HG03103 (cell line): ENCODE measurements around the gene GPR183.

Source experiments
- ATAC-seq: cut with Tn5 transposase; IDR thresholded peaks from one replicate; pipeline ENCODE4 v1.9.1; 2021; ENCODE audit warnings: low read depth; ENCODE audit not compliant: unreplicated experiment

GPR183 gene

DNA sequence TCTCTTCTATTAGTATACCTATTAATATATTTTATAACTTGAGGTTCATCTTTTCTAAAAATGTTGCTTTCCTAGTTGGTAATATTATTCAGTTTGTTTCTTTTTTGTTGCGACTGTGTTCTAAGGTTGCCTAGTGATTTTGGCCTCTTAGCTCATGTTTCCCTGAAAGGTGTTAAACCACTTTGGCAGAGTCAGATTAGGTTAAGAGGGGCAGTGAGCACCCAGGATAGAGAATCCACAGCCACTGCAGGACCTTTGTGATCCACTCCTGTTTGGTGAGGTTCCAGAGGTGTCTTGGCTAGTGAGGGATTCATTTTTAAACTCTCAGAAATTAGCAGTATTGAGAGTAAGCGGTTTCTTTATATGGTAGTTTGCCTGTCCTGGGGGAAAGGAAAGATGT lies 34.1 kb downstream of the GPR183 start:
- no peak for ATAC-seq

DNA sequence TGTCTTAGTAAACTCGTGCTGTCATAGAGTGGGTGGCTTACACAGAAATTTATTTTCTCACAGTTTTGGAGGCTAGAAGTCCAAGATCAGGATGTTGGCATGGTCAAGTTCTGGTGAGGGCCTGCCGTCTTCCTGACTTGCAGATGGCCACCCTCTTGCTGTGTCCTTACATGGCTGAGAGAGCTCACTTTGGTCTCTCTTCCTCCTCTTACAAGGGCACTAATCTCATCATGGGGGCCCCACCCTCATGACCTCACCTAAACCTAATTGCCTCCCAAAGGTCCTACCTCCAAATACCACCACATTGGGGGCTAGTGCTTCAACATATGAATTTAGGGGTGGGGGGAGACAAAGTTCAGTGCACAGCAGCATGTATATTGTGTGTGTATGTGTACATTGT lies 34.7 kb downstream of the GPR183 start:
- ATAC-seq, result no peak

GRCh38 chr13:99271249-99271648 lies 36.0 kb downstream of the GPR183 start:
- no peak for ATAC-seq

DNA sequence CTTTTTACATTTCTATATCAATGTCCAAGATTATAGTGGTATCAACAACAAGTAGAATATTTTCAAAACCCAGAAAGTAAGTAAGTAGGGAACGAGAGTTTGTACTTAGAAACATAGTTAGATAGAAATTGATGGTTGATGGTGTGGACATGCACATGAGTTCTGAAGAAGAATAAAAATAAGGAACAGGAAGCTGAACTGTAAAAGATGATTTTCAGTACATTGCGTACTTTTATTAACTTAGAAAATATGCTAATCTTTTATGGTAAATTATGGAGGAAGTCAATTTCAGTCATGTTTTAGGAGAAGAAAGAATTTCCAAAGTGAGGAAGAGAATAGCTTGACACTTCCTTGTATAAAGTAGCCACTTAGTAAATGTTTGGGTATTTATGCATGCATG lies 36.7 kb downstream of the GPR183 start:
- ATAC-seq, result no peak

DNA sequence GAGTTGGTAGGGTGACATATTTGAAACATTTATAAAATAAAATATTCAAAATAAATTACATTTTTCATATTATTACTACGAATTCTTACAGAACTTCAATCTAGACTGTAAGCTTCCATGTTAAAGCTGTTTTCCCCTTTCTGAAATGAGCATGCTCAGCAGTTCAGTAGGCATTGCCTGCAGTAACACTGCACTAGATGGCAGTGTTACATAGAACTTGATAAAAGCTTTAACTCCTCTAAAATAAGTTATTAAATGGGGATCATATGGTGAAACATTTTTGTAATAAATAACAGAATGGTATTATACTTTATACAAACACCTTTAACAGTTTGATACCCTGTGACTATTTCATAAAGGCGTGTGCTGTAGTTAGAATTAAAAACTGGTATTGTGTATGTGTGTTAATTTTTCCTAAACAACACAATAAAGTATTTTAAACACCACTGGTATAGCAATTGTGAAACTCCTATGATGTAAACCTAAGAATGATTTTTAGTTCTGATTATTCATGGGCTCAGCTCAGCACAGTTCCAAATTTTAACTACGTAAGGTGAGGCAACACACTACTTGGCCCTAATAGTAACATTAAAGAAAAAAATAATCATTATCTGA lies 37.5 kb downstream of the GPR183 start:
- peak; percentile 64 for ATAC-seq

DNA sequence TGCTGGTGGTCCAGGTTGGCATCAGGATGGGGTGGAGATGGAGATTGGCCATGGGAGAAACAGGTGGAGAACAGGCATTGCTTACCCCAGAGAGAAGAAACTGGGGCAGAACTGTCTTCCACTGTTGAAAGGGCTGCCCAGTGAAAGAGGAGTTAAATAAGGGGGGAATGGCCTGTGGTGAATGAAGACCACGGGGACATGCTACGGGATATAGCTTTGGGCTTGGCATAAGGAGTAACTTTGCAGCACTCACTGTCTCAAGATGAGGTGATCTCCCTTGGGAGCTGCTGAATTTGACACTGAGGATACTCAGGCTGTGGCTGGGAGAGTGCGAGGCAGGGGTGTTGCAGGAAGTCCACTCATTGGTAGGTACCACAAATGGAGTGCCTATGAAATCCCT lies 38.4 kb downstream of the GPR183 start:
- no peak for ATAC-seq

- no peak for ATAC-seq
These were observed 39.3 kb downstream of the GPR183 start for GRCh38 chr13:99267927-99268326.

GRCh38 chr13:99266827-99267226 lies 40.4 kb downstream of the GPR183 start:
- no peak for ATAC-seq

GRCh38 chr13:99265821-99266426 lies 41.3 kb downstream of the GPR183 start:
- no peak for ATAC-seq

DNA sequence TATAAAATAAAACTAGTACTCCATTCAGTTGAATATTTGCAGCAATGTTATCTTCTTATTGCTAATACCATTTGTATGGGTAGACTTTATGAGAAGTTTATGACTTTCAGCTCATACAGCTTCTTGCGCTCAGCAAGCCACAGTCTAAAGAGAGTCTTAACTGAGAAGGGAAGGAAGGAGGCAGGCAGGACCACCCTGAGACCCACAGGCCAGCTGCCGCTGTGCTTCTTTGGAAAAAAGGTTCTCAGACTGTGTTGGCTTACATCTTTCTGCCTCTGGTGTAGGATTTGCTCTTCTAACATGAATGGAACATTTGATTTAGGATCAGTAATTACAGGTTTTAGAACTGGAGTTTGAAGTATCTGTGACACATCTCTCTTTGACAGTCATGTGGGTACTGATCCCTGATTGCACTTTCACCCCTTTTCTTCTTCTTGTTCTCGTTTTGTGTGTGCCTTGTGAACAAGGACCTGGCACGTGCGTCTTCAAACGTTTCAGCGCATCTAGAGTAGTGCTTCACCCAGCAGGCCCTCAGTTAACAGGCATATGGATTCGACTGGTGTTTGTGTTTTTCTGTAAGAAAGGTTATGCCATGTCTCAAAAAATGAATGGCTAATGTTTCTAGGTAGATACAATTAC lies 41.9 kb downstream of the GPR183 start:
- ATAC-seq, result no peak

DNA sequence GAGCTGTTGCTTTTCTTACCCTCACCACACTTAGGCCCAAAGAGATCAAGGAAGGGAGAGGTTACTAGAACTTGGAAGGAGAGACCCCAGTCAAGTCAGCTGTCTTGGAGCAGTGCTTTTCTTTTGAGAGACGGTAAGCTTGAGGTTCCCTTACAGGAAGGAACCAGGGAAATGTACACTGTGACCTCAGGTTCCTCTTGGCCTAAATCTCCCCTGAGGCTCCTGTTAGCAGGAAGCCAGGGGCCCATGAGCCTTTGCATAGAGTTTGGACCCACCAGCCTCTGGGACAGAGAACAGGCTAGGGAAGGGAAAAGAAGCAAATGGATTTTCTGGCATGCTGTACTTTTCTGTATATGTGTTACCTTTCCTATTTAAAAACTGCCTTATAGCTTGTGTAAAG lies 43.1 kb downstream of the GPR183 start:
- ATAC-seq, result no peak

DNA sequence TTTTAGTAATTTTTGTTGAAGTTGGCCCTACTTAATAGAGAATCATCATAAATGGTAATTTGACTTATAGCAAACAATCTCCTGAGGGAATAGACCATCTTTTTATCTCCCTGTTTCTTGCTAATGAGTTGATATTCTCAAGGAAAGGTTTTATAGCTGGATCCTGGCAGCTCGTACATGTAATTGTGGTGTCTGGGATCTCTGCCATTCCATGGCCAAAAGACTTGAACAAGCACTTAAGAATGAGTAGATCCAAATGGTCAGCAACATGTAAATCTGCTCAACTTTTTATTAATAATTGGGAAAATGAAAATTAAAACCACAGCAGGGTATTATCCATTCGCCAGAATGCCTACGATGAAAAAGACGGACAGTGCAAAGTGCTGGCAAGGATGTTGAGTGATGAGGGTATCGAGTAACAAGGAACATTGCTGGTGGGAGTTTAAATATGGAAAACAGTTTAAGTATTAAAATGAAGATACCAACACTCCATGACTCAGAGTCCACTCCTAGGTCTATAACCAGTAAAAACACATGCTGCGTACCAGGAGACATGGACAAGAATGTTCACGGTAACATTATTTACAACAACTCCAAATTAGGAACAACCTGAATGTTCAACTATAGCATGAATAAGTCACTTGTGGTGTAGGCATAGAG lies 43.9 kb downstream of the GPR183 start:
- no peak for ATAC-seq

DNA sequence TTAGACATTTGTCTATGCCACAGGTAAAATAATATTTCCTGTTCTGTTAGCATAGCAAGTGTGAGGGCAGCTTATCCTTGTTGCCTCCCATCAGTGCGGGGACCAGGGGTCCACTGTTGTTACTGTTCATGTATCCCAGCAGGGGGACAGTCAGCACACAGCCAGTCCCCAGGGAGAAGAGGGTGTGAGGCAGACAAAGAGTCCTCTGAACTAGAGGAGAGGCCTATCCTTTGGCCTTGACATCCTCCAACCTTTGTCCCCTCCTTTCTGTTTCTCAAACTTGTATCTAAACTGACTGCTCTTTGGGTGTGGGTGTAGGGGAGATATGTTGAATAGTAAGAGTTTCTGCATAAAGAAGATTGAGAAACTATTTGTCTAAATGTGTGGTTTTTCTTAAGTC lies 46.1 kb downstream of the GPR183 start:
- no peak for ATAC-seq

GRCh38 chr13:99260216-99260615 lies 47.0 kb downstream of the GPR183 start:
- ATAC-seq, result no peak

- ATAC-seq, result peak; percentile 41
These were observed 48.3 kb downstream of the GPR183 start for GRCh38 chr13:99258946-99259345.

GRCh38 chr13:99258210-99258860 lies 48.9 kb downstream of the GPR183 start, which contains the start of gene GPR18:
TSS of gene GPR18 (minus strand) at chr13:99258379. CDS start at chr13:99255872, 2,507 bp downstream.
- ATAC-seq, result peak; percentile 92

DNA sequence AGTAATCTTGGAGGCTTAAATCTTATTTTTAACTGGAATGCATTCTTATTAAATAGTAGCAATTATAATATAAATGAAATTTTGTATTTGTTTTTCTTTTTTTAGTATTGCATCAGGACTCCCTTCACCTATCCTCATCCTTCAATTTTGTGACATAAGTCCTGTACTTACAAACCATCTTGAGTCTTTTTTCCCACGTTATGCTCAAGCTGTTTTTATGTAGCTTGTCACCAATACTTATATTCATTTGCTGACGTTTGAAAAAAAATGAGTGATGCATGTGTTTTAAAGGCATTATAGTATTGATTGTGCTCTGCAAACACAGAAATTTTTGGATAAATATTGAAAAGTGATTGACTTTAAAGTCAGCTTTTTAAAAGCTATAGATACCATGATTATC lies 49.9 kb downstream of the GPR183 start:
- no peak for ATAC-seq

- no peak for ATAC-seq
These were observed 50.5 kb downstream of the GPR183 start for GRCh38 chr13:99256709-99257108.

DNA sequence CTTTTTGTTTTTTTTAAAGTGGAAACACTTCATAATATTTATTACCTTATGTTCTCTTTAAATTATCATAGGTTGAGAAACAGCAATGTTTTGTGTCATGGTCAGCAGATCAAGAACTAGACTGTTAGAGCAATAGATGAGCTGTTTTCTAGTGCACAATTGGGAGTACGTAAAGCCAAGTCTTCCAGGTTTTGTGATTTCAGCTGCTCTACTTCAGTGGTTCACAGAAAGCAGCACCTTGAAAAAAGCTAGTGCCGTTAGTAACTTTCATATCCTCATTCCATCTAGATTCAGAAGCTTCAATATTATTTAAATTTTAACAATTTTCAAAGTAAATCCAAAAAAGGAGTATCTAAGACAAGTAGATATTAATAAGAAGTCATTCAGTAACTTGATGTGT lies 50.9 kb downstream of the GPR183 start:
- no peak for ATAC-seq

DNA sequence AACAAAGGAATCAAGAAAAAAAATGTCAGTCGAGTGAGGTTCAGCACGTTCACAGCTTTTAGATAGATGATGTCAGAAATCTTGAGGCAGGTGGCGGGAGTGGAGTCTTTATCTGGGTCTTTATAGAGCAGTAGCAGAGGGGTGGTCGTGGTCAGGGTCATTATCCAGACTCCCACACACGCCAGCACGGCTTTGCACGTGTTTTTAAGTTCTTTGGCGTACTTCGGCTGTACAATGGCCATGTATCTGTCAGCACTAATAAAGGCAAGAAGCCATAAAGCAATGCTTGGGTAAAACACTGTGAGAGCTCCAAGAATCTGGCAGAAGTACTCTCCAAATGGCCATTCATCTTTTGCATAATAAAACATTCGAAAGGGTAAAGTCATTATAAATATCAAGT lies 51.9 kb downstream of the GPR183 start:
- no peak for ATAC-seq

DNA sequence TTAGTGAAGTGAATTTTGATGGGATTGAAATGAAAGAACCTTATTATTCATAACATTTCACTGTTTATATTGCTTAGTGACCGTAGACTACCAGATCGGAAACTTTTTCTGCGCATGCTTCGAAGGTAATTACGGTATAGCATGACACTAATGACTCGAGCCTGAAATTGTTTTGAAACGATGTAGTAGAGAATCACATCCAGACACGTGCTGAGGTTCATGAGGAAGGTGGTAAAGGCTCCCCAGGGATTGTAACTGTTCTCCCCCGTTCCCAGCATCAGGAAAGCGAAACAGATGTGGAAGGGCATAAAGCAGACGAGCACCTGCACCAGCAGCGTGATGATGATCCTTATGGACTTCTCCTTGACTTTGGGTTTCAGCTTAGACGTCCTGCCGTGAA lies 52.4 kb downstream of the GPR183 start:
- ATAC-seq, result no peak
